ENCODE results near the gene ARHGAP26.

- TF ChIP-seq STAT1 (IDR thresholded peaks at IDR 0.05; ENCODE audit: unreplicated experiment) (no peak), CTCF (conservative IDR thresholded peaks at IDR 0.05; ENCODE audit: low read depth in 2 of 2) (no peak), EZH2 (IDR thresholded peaks at IDR 0.05; ENCODE audit: low read depth, unreplicated experiment) (no peak), ZNF462 (CRISPR knock-in tag; IDR thresholded peaks at IDR 0.05) (no peak), POLR2AphosphoS5 (IDR thresholded peaks at IDR 0.05; ENCODE audit: low read depth) (no peak)
Measured at GRCh38 chr5:142957528-142957927, 187.4 kb downstream of the ARHGAP26 start.

Data from GM23338 (cell line).